PFSK-1 (cell line): ENCODE data around the gene MEGF11.

Source experiments
- FOXP2 ChIP-seq: optimal IDR thresholded peaks from 2 replicates; pipeline ENCODE3; 2011; ENCODE audit warnings: borderline replicate concordance, control low read depth, inconsistent platforms; ENCODE audit not compliant: insufficient read depth; ENCODE audit errors: extremely low read length, extremely low read depth
- POLR2AphosphoS5 ChIP-seq: IDR thresholded peaks from 2 replicates; pipeline ENCODE4 v1.6.1; 2012; ENCODE audit warnings: low read depth, mild to moderate bottlenecking, control low read depth, low read length, moderate library complexity
- SIN3A ChIP-seq: IDR thresholded peaks from 2 replicates; pipeline ENCODE4 v1.6.1; 2012; ENCODE audit warnings: mild to moderate bottlenecking, low read length, moderate library complexity, borderline replicate concordance; ENCODE audit not compliant: insufficient read depth
- TAF1 ChIP-seq: IDR thresholded peaks from 2 replicates; pipeline ENCODE4 v1.6.1; 2012; ENCODE audit warnings: low read length, control low read depth, borderline replicate concordance; ENCODE audit not compliant: insufficient read depth
- TF ChIP-seq, protein P1 (sequence below), 2 experiments: IDR thresholded peaks; 2 replicates each; pipeline versions ENCODE4 v1.6.1 to v1.8.0; 2011 to 2012; ENCODE audit warnings: low read depth in 2 of 2, low read length in 2 of 2, control low read depth in 1 of 2, inconsistent platforms in 1 of 2, mild to moderate bottlenecking in 1 of 2, moderate library complexity in 1 of 2; ENCODE audit not compliant: insufficient read depth in 1 of 2

MEGF11 gene

DNA sequence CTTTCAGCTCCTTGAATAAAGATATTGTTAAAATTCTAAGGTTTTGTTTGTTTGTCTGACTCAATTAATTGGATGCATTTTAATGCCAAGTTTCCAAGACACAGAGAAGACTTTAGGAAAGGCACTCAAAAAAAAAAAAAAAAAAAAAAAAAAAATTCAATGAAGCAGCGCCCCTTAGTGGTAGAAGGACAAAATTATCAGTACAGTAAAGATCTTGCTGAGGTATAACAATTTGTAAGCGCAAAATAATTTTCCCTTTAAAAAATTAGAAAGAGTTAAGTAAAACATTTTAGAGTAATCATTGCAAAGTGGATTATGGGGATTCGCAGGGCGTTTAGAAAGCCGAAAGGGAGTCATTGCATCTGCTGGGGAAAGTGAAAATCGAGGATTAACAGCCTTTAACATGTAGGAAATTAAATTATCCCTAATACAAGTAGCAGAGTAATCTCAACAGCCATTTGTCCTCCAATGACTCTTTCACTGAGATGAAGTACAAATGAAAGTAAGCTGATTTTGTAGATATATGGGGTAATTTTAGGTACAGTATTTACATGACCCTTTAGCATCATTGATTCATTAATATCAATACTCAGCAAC lies 34.0 kb upstream of the MEGF11 start:
- no peak for TF ChIP-seq POLR2AphosphoS5
- no peak for TF ChIP-seq TAF1
- no peak for TF ChIP-seq FOXP2
- TF ChIP-seq, protein P1, sequence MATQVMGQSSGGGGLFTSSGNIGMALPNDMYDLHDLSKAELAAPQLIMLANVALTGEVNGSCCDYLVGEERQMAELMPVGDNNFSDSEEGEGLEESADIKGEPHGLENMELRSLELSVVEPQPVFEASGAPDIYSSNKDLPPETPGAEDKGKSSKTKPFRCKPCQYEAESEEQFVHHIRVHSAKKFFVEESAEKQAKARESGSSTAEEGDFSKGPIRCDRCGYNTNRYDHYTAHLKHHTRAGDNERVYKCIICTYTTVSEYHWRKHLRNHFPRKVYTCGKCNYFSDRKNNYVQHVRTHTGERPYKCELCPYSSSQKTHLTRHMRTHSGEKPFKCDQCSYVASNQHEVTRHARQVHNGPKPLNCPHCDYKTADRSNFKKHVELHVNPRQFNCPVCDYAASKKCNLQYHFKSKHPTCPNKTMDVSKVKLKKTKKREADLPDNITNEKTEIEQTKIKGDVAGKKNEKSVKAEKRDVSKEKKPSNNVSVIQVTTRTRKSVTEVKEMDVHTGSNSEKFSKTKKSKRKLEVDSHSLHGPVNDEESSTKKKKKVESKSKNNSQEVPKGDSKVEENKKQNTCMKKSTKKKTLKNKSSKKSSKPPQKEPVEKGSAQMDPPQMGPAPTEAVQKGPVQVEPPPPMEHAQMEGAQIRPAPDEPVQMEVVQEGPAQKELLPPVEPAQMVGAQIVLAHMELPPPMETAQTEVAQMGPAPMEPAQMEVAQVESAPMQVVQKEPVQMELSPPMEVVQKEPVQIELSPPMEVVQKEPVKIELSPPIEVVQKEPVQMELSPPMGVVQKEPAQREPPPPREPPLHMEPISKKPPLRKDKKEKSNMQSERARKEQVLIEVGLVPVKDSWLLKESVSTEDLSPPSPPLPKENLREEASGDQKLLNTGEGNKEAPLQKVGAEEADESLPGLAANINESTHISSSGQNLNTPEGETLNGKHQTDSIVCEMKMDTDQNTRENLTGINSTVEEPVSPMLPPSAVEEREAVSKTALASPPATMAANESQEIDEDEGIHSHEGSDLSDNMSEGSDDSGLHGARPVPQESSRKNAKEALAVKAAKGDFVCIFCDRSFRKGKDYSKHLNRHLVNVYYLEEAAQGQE (IDR thresholded peaks at IDR 0.05; ENCODE audit: insufficient read depth in 1 of 2, low read depth in 2 of 2, low read length in 2 of 2), result no peak

DNA sequence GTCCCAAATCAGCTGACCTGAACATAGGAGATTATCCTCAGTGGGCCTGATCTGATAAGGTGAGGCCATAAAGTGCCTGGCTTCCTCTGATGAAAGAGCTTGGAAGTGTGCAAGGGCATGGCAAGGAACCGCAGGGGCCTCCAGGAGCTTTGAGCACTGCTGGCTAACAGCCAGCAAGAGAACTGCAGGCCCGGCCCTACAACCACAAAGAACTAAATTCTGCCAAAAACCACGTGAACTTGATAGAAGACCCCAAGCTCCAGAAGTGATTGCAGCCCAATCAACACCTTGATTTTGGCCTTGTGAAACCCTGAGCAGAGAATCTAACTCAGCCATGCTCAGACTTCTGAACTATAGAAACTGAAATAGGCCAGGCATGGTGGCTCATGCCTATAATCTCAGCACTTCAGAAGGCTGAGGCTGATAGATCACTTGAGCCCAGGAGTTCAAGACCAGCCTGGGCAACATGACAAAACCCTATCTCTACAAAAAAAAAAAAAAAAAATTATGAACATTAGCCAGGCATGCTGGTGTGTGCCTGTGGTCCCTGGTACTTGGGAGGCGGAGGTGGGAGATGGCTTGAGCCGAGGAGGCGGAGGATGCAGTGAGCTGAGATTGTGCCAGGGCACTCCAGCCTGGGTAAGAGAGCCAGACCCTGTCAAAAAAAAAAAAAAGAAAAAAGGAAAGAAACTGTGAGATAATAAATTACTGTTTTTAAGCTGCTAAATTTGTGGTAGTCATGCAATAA lies 32.2 kb upstream of the MEGF11 start:
- TF ChIP-seq FOXP2 (no peak), SIN3A (no peak), TAF1 (no peak), POLR2AphosphoS5 (no peak)
- TF ChIP-seq, protein P1 (IDR thresholded peaks at IDR 0.05; ENCODE audit: insufficient read depth in 1 of 2, low read depth in 2 of 2, low read length in 2 of 2), result no peak

DNA sequence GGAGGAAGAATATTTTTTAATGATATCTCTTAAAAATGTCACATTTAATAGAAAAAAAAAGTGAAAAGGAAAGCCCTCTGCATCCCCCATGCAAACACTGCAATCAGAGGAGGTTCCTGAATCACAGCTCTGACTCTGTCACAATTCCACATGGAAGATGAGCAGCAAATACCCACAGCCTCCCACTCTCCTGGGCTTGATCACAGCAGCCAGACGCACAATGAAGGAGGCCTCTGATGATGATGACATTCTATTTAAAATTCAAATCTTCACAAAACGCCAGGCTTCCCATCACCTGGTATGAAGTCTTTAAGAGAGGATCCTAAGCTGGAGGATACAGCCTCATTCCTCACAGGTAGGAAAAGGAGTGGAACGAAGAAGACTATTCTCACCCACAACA lies 30.7 kb upstream of the MEGF11 start:
- no peak for TF ChIP-seq TAF1
- no peak for TF ChIP-seq SIN3A
- TF ChIP-seq, protein P1 (IDR thresholded peaks at IDR 0.05; ENCODE audit: insufficient read depth in 1 of 2, low read depth in 2 of 2, low read length in 2 of 2), result no peak
- TF ChIP-seq FOXP2, result no peak
- no peak for TF ChIP-seq POLR2AphosphoS5

DNA sequence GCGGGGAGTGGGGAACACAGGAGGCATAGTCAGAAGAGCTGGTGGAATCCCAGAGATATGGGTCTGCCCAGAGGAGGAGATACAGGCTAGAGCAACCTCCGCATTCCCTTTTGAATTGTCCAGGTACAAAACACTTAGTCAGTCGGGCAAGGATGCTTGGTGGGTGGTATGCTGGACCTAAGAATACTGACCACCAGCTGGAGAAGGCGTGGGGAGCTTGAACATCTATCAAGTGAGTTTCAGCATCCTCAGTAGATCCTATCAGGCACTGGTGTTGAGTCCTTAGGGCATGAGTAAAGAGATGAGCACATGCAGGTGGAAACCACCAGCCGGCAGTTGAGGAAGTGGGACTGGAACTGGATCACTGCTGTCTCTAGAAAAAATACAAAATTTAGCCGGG lies 25.1 kb upstream of the MEGF11 start:
- TF ChIP-seq SIN3A (no peak), FOXP2 (no peak)

DNA sequence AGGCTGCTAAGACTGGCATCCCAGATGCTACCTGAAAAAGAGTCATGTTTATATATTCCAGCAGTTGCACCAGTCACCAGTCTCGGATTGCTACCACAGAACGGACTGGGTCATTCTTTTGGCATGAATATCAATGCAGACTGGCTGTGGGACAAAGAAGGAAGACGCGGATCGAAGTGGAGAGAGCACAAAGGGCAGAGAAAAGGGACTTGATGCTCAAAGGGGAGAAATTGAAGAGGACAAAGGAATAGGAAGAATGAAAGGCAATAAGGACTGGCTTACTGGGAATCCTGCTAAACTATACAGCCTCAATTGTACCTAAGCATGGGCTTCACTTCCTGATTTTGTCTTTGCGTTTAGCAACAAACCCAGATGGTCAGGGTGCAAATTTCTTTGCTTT lies 24.5 kb upstream of the MEGF11 start:
- no peak for TF ChIP-seq TAF1
- TF ChIP-seq, protein P1 (IDR thresholded peaks at IDR 0.05; ENCODE audit: insufficient read depth in 1 of 2, low read depth in 2 of 2, low read length in 2 of 2), result no peak
- no peak for TF ChIP-seq POLR2AphosphoS5
